DOHH2 (cell line): ENCODE data around the gene DMPK.

ENCODE experiments used
- H3F3A ChIP-seq: fragments of 200-600 bp; sonication (generic), shearing (Covaris generic); 2 replicates; pipeline ENCODE4 v1.6.0; 2016; ENCODE audit warnings: antibody characterized with exemption, mild to moderate bottlenecking; ENCODE audit not compliant: control insufficient read depth, insufficient read depth
- H3K27ac ChIP-seq: fragments of 200-600 bp; sonication (generic); 2 replicates; pipeline ENCODE4 v1.5.1; 2014; ENCODE audit warnings: low read depth, mild to moderate bottlenecking, low read length, moderate library complexity
- H3K27me3 ChIP-seq: fragments of 200-600 bp; sonication (generic); 2 replicates; pipeline ENCODE4 v1.6.1; 2014; ENCODE audit warnings: mild to moderate bottlenecking, low read length, mixed read lengths; ENCODE audit not compliant: control insufficient read depth
- H3K36me3 ChIP-seq: fragments of 200-600 bp; sonication (generic); 2 replicates; pipeline ENCODE4 v1.6.1; 2014; ENCODE audit warnings: mild to moderate bottlenecking, low read length, moderate library complexity, mixed read lengths; ENCODE audit not compliant: control insufficient read depth
- H3K4me1 ChIP-seq: fragments of 200-600 bp; sonication (generic); 2 replicates; pipeline ENCODE4 v1.6.1; 2014; ENCODE audit warnings: mild to moderate bottlenecking, low read length, mixed read lengths; ENCODE audit not compliant: control insufficient read depth
- H3K4me2 ChIP-seq: fragments of 200-600 bp; sonication (generic); 2 replicates; pipeline ENCODE4 v1.6.0; 2014; ENCODE audit warnings: mild to moderate bottlenecking, low read length, moderate library complexity
- H3K4me3 ChIP-seq: fragments of 200-600 bp; sonication (generic); 2 replicates; pipeline ENCODE4 v1.5.1; 2014; ENCODE audit warnings: mild to moderate bottlenecking, low read length, mixed read lengths
- H3K79me2 ChIP-seq: fragments of 200-600 bp; sonication (generic); 2 replicates; pipeline ENCODE4 v1.6.1; 2014; ENCODE audit warnings: mild to moderate bottlenecking, low read length, mixed read lengths; ENCODE audit not compliant: control insufficient read depth
- H3K9me2 ChIP-seq: fragments of 200-600 bp; sonication (generic); replicated peaks from 2 replicates; pipeline ENCODE4 v1.6.1; 2014; ENCODE audit warnings: mild to moderate bottlenecking, low read length, mixed read lengths; ENCODE audit not compliant: control insufficient read depth
- H3K9me3 ChIP-seq: fragments of 200-600 bp; sonication (generic); 2 replicates; pipeline ENCODE4 v1.6.1; 2014; ENCODE audit warnings: antibody characterized with exemption, low read length, mixed read lengths; ENCODE audit not compliant: control insufficient read depth, insufficient read depth
- H4K20me1 ChIP-seq: fragments of 200-600 bp; sonication (generic); 2 replicates; pipeline ENCODE4 v1.6.0; 2014; ENCODE audit warnings: low read depth, mild to moderate bottlenecking, antibody characterized with exemption, low read length, moderate library complexity; ENCODE audit not compliant: control insufficient read depth, insufficient read depth
- CTCF ChIP-seq: fragments of 200-600 bp; sonication (generic); IDR thresholded peaks from one replicate; pipeline ENCODE4 v1.5.1; 2014; ENCODE audit warnings: antibody characterized with exemption, mild to moderate bottlenecking, low read depth, low read length; ENCODE audit not compliant: poor library complexity, severe bottlenecking
- EZH2phosphoT487 ChIP-seq: fragments of 200-600 bp; sonication (generic); IDR thresholded peaks from 2 replicates; pipeline ENCODE4 v1.6.1; 2017; ENCODE audit warnings: borderline replicate concordance, mild to moderate bottlenecking, antibody characterized with exemption, low read length, moderate library complexity, mixed read lengths

The DMPK gene

GRCh38 chr19:45764945-45765701, 17.2 kb downstream of the DMPK start:
- Histone ChIP-seq H3K4me1 (peaks cover 14% of the 10 kb centered on the region), H4K20me1 (no peaks in the 10 kb centered on the region), H3K4me2 (no peak overlapping the region), H3K36me3 (no peaks in the 10 kb centered on the region), H3K27me3 (peaks cover 8% of the 10 kb centered on the region), H3K79me2 (no peaks in the 10 kb centered on the region), H3K9me2 (no peaks in the 10 kb centered on the region), H3K9me3 (no peaks in the 10 kb centered on the region), H3F3A (no peaks in the 10 kb centered on the region), H3K27ac (no peak overlapping the region), H3K4me3 (no peak overlapping the region)
- TF ChIP-seq CTCF (no peak), EZH2phosphoT487 (no peak)

DNA sequence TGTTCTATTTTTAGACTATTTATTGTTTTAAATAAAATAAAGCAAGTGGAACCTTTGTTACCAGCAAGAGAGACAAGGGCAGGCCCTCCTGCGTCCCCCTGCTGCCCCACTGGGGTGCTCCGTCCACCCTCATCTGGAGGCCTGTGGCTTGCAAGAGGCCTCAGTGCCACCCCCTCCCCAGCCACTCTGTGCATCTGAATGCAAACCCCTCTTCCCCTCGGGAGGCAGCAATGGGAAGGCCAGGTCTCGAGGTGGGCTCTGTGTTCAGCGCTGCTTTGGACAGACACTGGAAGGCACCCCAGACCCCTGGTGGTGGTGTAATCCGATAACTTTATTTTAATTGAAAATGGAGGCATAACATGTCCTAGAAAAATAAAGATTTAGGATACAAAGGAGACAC, 17.8 kb downstream of the DMPK start:
- TF ChIP-seq EZH2phosphoT487 (no peak), CTCF (no peak)
- no peak overlapping the region for H3K4me2 ChIP-seq
- H3K27me3 ChIP-seq, result peaks cover 8% of the 10 kb centered on the region

DNA sequence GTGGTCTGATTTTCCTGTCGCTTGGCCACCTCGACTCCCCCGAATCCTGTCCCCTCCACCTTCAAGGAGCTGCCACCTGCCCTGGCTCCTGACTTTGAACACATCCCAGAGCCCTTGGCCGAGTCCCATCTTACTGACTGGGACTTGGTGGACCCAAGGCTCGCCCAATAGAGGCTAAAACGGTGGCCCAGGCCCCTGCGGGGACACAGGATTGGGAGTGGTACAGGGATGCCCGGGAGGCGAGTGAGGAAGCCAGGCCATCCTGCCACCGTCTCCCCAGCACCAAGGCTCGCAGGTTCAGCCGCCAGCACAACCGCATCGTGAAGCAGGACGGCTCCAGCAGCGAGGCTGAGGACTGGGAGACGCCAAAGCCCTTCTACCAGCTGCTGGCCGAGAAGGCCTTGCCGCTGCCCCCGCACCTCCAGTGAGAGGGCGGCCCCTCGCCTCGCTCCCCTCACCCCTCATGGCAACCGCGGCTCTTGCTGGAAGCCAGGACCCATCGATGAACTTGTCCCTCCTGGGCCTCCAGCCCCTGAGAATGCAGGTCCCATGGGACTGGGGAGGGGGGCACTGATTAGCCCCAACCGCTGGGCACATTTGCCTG, 18.5 kb downstream of the DMPK start:
- Histone ChIP-seq H3K9me3 (no peaks in the 10 kb centered on the region), H3K4me2 (no peak overlapping the region), H3K4me1 (peaks cover 4% of the 10 kb centered on the region), H4K20me1 (no peaks in the 10 kb centered on the region), H3K27ac (no peak overlapping the region), H3K79me2 (no peaks in the 10 kb centered on the region), H3K36me3 (no peaks in the 10 kb centered on the region), H3K9me2 (no peaks in the 10 kb centered on the region), H3F3A (no peaks in the 10 kb centered on the region), H3K27me3 (peaks cover 8% of the 10 kb centered on the region), H3K4me3 (no peak overlapping the region)
- TF ChIP-seq CTCF, result no peak
- TF ChIP-seq EZH2phosphoT487, result no peak

More for the DNA sequence above, 17.8 kb downstream of the DMPK start:
- Histone ChIP-seq H3K9me3 (no peaks in the 10 kb centered on the region), H3K4me3 (no peak overlapping the region), H3K79me2 (no peaks in the 10 kb centered on the region), H3K36me3 (no peaks in the 10 kb centered on the region), H3K4me1 (peaks cover 7% of the 10 kb centered on the region), H3F3A (no peaks in the 10 kb centered on the region), H3K27ac (no peak overlapping the region), H3K9me2 (no peaks in the 10 kb centered on the region), H4K20me1 (no peaks in the 10 kb centered on the region)
